GM21717 (cell line): ENCODE measurements around the gene ANO1.
"Not testable (repeated sequence)": the region's sequence is repeated elsewhere in the genome, so short reads cannot be mapped to it uniquely, and the experiment has no call there.

Experiments used
- ATAC-seq: cut with Tn5 transposase; IDR thresholded peaks from one replicate; pipeline ENCODE4 v1.9.1; 2021; ENCODE audit warnings: mild to moderate bottlenecking, moderate library complexity; ENCODE audit not compliant: unreplicated experiment

Gene ANO1

GRCh38 chr11:70204466-70204799 lies 126.3 kb downstream of the ANO1 start:
- ATAC-seq = no peak

GRCh38 chr11:70205049-70205725 lies 127.1 kb downstream of the ANO1 start:
- no peak for ATAC-seq

- ATAC-seq = no peak
Observed at GRCh38 chr11:70205766-70206165, 127.6 kb downstream of the ANO1 start.

- ATAC-seq = no peak
Observed at GRCh38 chr11:70206226-70206981, 128.3 kb downstream of the ANO1 start.

GRCh38 chr11:70206982-70207376 lies 128.9 kb downstream of the ANO1 start:
- ATAC-seq = no peak

- ATAC-seq = no peak
Observed at GRCh38 chr11:70207531-70208131, 129.5 kb downstream of the ANO1 start.

GRCh38 chr11:70209391-70209912 lies 131.3 kb downstream of the ANO1 start:
- no peak for ATAC-seq

- no peak for ATAC-seq
Observed at GRCh38 chr11:70210051-70210501, 132.0 kb downstream of the ANO1 start.

GRCh38 chr11:70210530-70210929 lies 132.4 kb downstream of the ANO1 start:
- no peak for ATAC-seq

- ATAC-seq = no peak
Observed at GRCh38 chr11:70212227-70212811, 134.2 kb downstream of the ANO1 start.

GRCh38 chr11:70217388-70217787 lies 139.3 kb downstream of the ANO1 start:
- not testable (repeated sequence) for ATAC-seq

- ATAC-seq = not testable (repeated sequence)
Observed at GRCh38 chr11:70218076-70218475, 140.0 kb downstream of the ANO1 start.

GRCh38 chr11:70220136-70220535 lies 142.0 kb downstream of the ANO1 start:
- ATAC-seq = no peak

GRCh38 chr11:70220920-70221319 lies 142.8 kb downstream of the ANO1 start:
- no peak for ATAC-seq

GRCh38 chr11:70225681-70226177 lies 147.6 kb downstream of the ANO1 start:
- no peak for ATAC-seq

- ATAC-seq = no peak
Observed at GRCh38 chr11:70226183-70226582, 148.1 kb downstream of the ANO1 start.

GRCh38 chr11:70226967-70227366 lies 148.8 kb downstream of the ANO1 start:
- no peak for ATAC-seq

GRCh38 chr11:70229737-70230136 lies 151.6 kb downstream of the ANO1 start:
- no peak for ATAC-seq

GRCh38 chr11:70230151-70230839 lies 152.2 kb downstream of the ANO1 start:
- no peak for ATAC-seq

GRCh38 chr11:70230840-70231710 lies 153.0 kb downstream of the ANO1 start:
- ATAC-seq = no peak
